Adrenal gland (tissue), 5 donors: ENCODE results near the gene CHST3.

Source experiments
- POLR2A ChIP-seq, 2 donors: fragments of 450-650 bp; IDR thresholded peaks; one replicate each; pipeline ENCODE4 v1.6.1; 2017; ENCODE audit warnings: antibody characterized with exemption in 2 of 2, mild to moderate bottlenecking in 2 of 2, moderate library complexity in 1 of 2
- TF ChIP-seq, protein P1 (sequence below), 6 experiments: fragments of 450-650 bp in 4 of 6; fragments of 200-600 bp in 2 of 6; sonication (generic) in 1 of 6; IDR thresholded peaks; 1 replicate in 5 of 6; 2 replicates in 1 of 6; pipeline versions ENCODE4 v1.5.1 to v1.8.0; 2016 to 2021; ENCODE audit warnings: antibody characterized with exemption in 6 of 6, mild to moderate bottlenecking in 2 of 6, moderate library complexity in 1 of 6
- donor health status: DM: no; HTN: no; CAD: no.

DNA sequence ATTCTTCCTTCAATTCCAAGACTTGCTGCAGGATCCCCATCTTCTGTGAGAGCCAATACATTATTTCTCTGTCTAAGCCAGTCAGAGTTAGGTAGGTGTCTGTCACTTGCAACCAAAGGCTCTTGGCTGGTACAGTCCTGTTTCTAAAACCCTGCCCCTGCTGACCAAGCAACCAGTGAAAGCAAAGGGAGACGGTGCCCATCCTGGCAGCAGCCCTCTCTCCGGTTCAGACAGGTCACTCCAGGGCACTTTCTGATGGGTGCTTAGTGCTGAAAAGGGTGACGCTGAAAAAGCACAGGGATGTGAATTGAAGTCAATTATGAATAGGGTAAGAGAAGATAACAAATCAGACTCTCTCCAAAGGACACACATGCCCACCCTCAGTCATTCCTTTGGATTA lies 86.7 kb downstream of the CHST3 start:
- TF ChIP-seq POLR2A (IDR thresholded peaks at IDR 0.05), result no peak
- TF ChIP-seq, protein P1, sequence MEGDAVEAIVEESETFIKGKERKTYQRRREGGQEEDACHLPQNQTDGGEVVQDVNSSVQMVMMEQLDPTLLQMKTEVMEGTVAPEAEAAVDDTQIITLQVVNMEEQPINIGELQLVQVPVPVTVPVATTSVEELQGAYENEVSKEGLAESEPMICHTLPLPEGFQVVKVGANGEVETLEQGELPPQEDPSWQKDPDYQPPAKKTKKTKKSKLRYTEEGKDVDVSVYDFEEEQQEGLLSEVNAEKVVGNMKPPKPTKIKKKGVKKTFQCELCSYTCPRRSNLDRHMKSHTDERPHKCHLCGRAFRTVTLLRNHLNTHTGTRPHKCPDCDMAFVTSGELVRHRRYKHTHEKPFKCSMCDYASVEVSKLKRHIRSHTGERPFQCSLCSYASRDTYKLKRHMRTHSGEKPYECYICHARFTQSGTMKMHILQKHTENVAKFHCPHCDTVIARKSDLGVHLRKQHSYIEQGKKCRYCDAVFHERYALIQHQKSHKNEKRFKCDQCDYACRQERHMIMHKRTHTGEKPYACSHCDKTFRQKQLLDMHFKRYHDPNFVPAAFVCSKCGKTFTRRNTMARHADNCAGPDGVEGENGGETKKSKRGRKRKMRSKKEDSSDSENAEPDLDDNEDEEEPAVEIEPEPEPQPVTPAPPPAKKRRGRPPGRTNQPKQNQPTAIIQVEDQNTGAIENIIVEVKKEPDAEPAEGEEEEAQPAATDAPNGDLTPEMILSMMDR (IDR thresholded peaks at IDR 0.05), result no peak
